Ovary (tissue), 9 donors: ENCODE results near the gene ZNF423. TPM values are rescaled to one million over a fixed set of nuclear protein-coding genes. Genes with fewer than 3 reads are reported as not detected.

Experiments
- DNase-seq, 5 donors: peaks; one replicate each; pipeline ENCODE4 v3.0.0-alpha.2; 2019 to 2020
- H3K27ac ChIP-seq, 2 donors: fragments of 200-600 bp; one replicate each; pipeline versions ENCODE4 v1.5.1 to v1.8.0; 2019 to 2022
- H3K27me3 ChIP-seq: fragments of 200-600 bp; one replicate; pipeline ENCODE4 v1.8.0; 2022
- H3K36me3 ChIP-seq: fragments of 200-600 bp; sonication (generic); one replicate; pipeline ENCODE4 v1.5.1; 2019
- H3K4me1 ChIP-seq: one replicate; pipeline ENCODE4 v1.8.1; 2013; ENCODE audit warnings: mild to moderate bottlenecking, moderate library complexity; ENCODE audit not compliant: insufficient read depth
- H3K4me3 ChIP-seq: fragments of 200-600 bp; sonication (generic); one replicate; pipeline ENCODE4 v1.5.1; 2017
- H3K9me3 ChIP-seq, 2 donors: fragments of 200-600 bp in 1 of 2; sonication (generic) in 1 of 2; one replicate each; pipeline versions ENCODE4 v1.5.1 to v1.8.1; 2013 to 2019; ENCODE audit warnings: mild to moderate bottlenecking in 1 of 2, moderate library complexity in 1 of 2
- CTCF ChIP-seq, 3 donors: fragments of 450-650 bp in 2 of 3; fragments of 200-600 bp in 1 of 3; IDR thresholded peaks; one replicate each; pipeline versions ENCODE4 v1.5.1 to v1.8.0; 2016 to 2022; ENCODE audit warnings: antibody characterized with exemption in 3 of 3, mild to moderate bottlenecking in 1 of 3
- EP300 ChIP-seq: sonication (generic); formaldehyde crosslinking; IDR thresholded peaks from one replicate; pipeline ENCODE4 v1.6.1; 2017; ENCODE audit warnings: antibody characterized with exemption
- POLR2A ChIP-seq: fragments of 450-650 bp; IDR thresholded peaks from one replicate; pipeline ENCODE4 v1.6.1; 2017; ENCODE audit warnings: antibody characterized with exemption, mild to moderate bottlenecking, moderate library complexity
- WGBS, 3 donors: extraction: QIAGEN DNeasy Blood & Tissue Kit in 1 of 3; methylation state at CpG; one replicate each; pipeline versions ENCODE4 v1.1.5 to v1.1.7; 2013 to 2017; 5-methylcytosine and 5-hydroxymethylcytosine counted together
- intact Hi-C, 4 donors: fragments of 100-400 bp; cut with DNase I; formaldehyde crosslinking; loops; one replicate each; pipeline versions ENCODE4 v1.11.0 to v1.15.1; 2022 to 2023
- polyA plus RNA-seq, 2 donors: library from polyadenylated mRNA; stranded (reverse); fragments of 200-250 nt in 1 of 2; fragments of 350-450 nt in 1 of 2; fragmentation: Illumina TruSeq in 1 of 2; extraction: RNeasy Lipid Tissue Mini Kit (QIAGEN cat#74804) in 1 of 2; gene quantifications; one replicate each; pipeline ENCODE4 v1.2.3, GENCODE V29; 2013 to 2014
- total RNA-seq, 7 donors: library from RNA; depleted of rRNA in 2 of 7; stranded (reverse); fragments of >200 nt in 2 of 7; fragmentation: NEBNext Ultra II Directional in 3 of 7; extraction: Animal tissue kit (Norgen Biotek cat#: 25700) in 3 of 7; gene quantifications; one replicate each; pipeline versions ENCODE4 v1.1.0 to v1.2.4, GENCODE V29; 2016 to 2023
- donor health status: DM: no; HTN: no; CAD: no; lungs with moderate emphysema.
- donor health status: DM: no; HTN: no; CAD: no.
- donor health status: Bipolar disorder and iron deficiency.
- donor health status: DM: yes; HTN: yes; CAD: no.
- donor health status: DM: no; HTN: no; CAD: no.
- donor health status: DM: yes; HTN: yes; CAD: no.

Gene ZNF423
- total and polyA plus RNA-seq, 9 donors, result 3.3 to 40.3 (median 12.4) TPM

- Histone ChIP-seq H3K4me1 (peaks cover 18% of the 10 kb centered on the region), H3K36me3 (no peaks in the 10 kb centered on the region), H3K27ac (peak overlapping the region; percentile 17 to 83), H3K4me3 (no peak overlapping the region), H3K27me3 (no peaks in the 10 kb centered on the region), H3K9me3 (no peaks in the 10 kb centered on the region)
- WGBS, 3 donors, result 67 to 84% (median 73%) methylated on average over 13 of the region's 13 CpGs
- peak in 3 of 5 donors; percentile 43 to 54 (median 48) for DNase-seq
- intact Hi-C loops, result loop anchor here in 1 of 4 donors (5.0 kb wide), 1 partner anchor 236 kb away; the partner anchor contains the start of gene ZNF423
- TF ChIP-seq POLR2A, result no peak
- TF ChIP-seq EP300, result no peak
- TF ChIP-seq CTCF (IDR thresholded peaks at IDR 0.05), result no peak
These were observed 234.4 kb downstream of the ZNF423 start for GRCh38 chr16:49621241-49622083.

- peak; percentile 61 to 78 (median 76) for DNase-seq
- Histone ChIP-seq H3K36me3 (no peaks in the 10 kb centered on the region), H3K4me3 (no peak overlapping the region), H3K9me3 (no peaks in the 10 kb centered on the region), H3K27ac (peak overlapping the region; percentile 17 to 83), H3K27me3 (no peaks in the 10 kb centered on the region), H3K4me1 (peaks cover 18% of the 10 kb centered on the region)
- 11 to 24% (median 23%) methylated on average over 6 of the region's 6 CpGs for WGBS, 3 donors
- TF ChIP-seq POLR2A (no peak), EP300 (no peak), CTCF (IDR thresholded peaks at IDR 0.05) (no peak)
- intact Hi-C loops, result loop anchor here in 1 of 4 donors (5.0 kb wide), 1 partner anchor 236 kb away; the partner anchor contains the start of gene ZNF423
These were observed 235.1 kb downstream of the ZNF423 start for GRCh38 chr16:49620869-49621240.

GRCh38 chr16:49620158-49620868, 235.6 kb downstream of the ZNF423 start:
- peak overlapping the region; percentile 17 to 83 for H3K27ac ChIP-seq
- WGBS, 3 donors, result 10 to 20% (median 13%) methylated on average over 8 to 11 of the region's 11 CpGs
- intact Hi-C loops, result loop anchor here in 1 of 4 donors (5.0 kb wide), 1 partner anchor 237 kb away; the partner anchor contains the start of gene ZNF423
- peak; percentile 82 to 92 (median 90) for DNase-seq
- TF ChIP-seq CTCF (IDR thresholded peaks at IDR 0.05), result no peak
- no peak for TF ChIP-seq EP300
- TF ChIP-seq POLR2A, result no peak
- no peaks in the 10 kb centered on the region for H3K27me3 ChIP-seq
- H3K4me1 ChIP-seq, result peaks cover 19% of the 10 kb centered on the region
- no peaks in the 10 kb centered on the region for H3K36me3 ChIP-seq
- no peak overlapping the region for H3K4me3 ChIP-seq
- no peaks in the 10 kb centered on the region for H3K9me3 ChIP-seq

- H3K27me3 ChIP-seq, result no peaks in the 10 kb centered on the region
- H3K9me3 ChIP-seq, result no peaks in the 10 kb centered on the region
- 78 to 91% (median 86%) methylated on average over 2 of the region's 2 CpGs for WGBS, 3 donors
- no peak overlapping the region for H3K4me3 ChIP-seq
- peaks cover 20% of the 10 kb centered on the region for H3K4me1 ChIP-seq
- H3K27ac ChIP-seq, result peak overlapping the region; percentile 45 to 83
- TF ChIP-seq CTCF (IDR thresholded peaks at IDR 0.05), result no peak
- TF ChIP-seq POLR2A, result no peak
- TF ChIP-seq EP300, result no peak
- intact Hi-C loops, result loop anchor here in 1 of 4 donors (5.0 kb wide), 1 partner anchor 238 kb away; the partner anchor contains the start of gene ZNF423
- no peaks in the 10 kb centered on the region for H3K36me3 ChIP-seq
- DNase-seq, result peak in 1 of 5 donors; percentile 13
These were observed 236.1 kb downstream of the ZNF423 start for GRCh38 chr16:49619811-49620157.
